GM21529 (cell line): ENCODE data around the gene GPER1.
"Not testable (repeated sequence)": the region's sequence is repeated elsewhere in the genome, so short reads cannot be mapped to it uniquely, and the experiment has no call there.

ENCODE experiments used
- ATAC-seq: cut with Tn5 transposase; IDR thresholded peaks from one replicate; pipeline ENCODE4 v1.9.1; 2021; ENCODE audit not compliant: unreplicated experiment

GPER1 gene

DNA sequence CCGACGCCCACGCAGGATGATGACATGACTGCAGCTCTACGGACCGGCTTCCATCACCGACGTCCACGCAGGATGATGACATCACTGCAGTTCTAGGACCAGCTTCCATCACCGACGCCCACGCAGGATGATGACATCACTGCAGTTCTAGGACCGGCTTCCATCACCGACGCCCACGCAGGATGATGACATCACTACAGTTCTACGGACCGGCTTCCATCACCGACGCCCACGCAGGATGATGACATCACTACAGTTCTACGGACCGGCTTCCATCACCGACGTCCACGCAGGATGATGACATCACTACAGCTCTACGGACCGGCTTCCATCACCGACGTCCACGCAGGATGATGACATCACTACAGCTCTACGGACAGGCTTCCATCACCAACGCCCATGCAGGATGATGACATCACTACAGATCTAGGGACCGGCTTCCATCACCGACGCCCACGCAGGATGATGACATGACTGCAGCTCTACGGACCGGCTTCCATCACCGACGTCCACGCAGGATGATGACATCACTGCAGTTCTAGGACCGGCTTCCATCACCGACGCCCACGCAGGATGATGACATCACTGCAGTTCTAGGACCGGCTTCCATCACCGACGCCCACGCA is 28.6 kb downstream of the GPER1 start:
- not testable (repeated sequence) for ATAC-seq

DNA sequence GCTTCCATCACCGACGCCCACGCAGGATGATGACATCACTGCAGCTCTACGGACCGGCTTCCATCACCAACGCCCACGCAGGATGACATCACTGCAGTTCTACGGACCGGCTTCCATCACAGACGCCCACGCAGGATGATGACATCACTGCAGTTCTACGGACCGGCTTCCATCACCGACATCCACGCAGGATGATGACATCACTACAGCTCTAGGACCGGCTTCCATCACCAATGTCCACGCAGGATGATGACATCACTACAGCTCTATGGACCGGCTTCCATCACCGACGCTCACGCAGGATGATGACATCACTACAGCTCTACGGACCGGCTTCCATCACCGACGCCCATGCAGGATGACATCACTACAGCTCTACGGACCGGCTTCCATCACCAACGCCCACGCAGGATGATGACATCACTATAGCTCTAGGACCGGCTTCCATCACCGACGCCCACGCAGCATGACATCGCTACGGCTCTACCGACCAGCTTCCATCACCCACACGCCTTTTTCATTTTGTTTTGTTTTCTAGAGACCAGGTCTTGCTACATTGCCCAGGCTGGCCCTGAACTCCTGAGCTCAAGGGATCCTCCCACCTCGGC is 29.5 kb downstream of the GPER1 start:
- ATAC-seq: no peak

DNA sequence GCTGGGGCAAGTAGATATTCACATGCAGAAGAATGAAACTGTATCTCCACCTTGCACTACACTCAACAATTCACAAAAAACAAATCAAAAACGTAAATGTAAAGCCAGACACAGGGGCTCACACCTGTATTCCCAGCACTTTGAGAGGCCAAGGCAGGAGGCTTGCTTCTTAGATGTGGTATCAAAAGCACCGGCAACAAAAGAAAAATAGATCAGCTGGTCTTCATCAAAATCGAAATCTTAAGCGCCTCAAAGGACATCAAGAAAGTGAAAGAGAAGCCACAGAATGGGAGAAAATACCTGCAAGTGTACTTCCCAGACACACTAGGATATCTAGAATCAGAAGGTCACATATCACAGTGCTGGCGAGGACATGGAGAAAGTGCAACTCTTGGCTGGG is 31.3 kb downstream of the GPER1 start:
- ATAC-seq: no peak

DNA sequence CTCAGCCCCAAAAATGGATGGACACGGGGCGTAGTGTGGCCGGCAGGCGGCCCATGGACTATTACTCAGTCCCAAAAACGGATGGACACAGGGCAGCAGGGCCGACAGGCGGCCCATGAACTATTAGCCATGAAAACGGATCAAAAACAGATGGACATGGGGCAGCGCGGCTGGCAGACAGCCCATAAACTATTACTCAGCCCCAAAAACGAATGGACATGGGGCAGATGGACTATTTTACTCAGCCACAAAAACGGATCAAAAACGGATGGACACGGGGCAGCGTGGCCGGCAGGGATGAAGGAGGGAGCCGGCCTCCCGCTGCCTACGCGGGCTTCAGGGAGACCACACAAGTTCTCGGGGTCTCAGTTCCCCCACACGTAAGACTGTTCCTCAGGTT is 32.9 kb downstream of the GPER1 start:
- ATAC-seq: no peak

DNA sequence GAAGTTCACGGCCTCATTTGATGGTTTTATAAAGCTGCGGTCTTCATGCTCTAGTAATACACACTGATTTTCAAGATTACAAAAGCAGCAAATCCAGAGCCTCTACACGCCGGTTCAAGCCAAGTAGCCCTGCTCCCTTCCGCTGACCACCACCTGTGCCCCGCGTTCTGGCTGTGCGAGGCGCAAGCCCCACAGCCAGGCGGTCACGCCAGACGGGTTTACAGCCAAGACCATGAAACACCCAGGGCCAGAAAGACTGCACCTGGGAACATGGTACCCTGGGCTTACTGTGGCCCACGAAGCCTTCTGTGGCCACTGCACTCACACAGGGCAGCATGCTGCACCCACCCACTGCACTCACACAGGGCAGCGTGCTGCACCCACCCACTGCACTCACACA is 33.6 kb downstream of the GPER1 start:
- ATAC-seq: no peak

DNA sequence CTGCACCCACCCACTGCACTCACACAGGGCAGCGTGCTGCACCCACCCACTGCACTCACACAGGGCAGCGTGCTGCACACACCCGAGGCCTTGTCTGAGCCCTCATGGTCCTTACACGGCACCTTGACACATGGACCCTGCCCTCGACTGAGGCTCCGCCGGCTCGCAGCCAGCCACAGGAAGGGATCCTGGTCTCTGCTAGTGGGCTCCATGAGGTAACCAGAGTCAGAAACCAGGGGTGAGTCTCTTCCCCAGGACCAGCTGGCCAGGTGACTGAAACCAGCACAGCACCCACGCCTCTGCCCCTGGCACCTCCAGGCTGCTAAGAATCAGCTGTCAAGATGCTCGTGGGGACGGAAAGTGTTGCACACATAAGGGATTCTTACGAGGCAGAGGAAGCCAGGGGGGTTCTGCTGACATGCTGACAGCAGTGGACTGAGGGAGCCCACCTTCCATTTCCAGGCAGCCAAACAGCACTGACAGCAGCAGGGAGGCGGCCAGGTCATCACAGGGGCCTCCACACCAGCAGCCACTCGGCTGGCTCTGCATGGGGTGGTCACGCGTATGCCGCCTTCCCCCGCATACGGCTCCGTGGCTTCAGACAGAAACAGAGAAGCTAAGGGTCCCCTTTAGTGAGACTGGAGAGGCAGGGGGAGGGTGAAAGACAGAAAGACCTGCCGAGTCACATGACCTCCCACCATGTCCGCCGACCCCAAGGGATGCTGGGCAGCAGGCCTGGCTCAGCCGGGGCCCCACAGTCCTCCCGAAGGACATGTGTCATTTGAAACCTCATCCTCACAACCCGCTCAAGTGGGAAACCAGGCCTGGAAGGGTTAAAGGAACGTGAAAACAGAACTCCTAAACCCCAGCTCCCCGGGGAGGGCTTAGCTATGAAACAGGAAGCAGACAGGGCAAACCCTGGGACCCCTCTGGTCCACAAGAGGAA is 34.2 kb downstream of the GPER1 start:
- ATAC-seq: no peak

DNA sequence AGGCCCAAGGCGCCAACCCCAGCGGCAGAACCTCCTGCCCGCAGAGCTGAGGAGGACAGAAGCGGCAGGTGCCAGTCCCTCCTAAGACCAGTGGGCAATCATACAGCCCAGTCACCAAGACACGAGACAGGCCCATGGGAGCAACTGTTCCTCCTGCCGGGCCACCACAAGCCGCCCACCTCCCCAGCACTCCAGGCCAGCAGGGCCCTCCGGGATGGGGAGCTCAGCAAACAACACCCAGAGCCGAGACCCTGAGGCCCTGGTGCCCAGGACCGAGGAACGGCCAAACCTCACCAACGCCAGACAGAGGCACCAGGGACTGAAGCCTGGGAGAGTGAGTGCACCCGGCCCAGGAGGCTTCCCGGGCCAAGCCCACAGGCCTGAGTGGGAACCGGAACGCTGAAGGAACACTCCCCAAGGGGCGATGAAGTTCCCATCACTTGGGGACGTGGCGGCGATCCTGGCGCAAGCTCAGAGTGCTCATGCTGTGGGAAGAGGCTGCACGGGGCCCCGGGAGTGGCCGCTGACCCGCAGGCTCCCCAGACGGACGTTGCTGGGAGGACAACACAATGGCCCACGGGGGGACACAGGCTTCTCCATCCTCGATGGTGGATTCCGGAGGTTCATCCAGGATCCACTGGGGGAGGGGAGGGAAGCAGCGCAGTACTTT is 35.1 kb downstream of the GPER1 start:
- no peak for ATAC-seq

DNA sequence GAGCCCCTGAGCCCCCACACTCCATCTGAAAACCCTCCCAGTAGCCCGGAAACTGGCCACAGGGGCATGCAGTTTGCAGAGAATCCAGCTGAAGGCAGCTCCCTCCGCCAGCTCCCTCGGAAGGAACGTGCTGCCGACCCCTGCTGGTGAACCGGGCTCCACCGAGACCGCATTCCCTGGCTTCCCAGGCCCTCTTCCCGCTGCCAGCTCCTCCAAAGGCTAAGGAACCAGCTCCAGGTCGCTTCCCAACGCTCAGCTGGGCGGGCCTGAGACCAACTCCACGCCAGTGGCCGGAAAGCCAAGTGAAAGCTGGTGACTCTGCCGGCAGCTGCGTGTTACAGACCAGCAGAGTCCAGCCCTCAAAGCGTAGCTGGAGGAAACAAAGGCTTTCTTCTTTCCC is 35.8 kb downstream of the GPER1 start:
- ATAC-seq: no peak

DNA sequence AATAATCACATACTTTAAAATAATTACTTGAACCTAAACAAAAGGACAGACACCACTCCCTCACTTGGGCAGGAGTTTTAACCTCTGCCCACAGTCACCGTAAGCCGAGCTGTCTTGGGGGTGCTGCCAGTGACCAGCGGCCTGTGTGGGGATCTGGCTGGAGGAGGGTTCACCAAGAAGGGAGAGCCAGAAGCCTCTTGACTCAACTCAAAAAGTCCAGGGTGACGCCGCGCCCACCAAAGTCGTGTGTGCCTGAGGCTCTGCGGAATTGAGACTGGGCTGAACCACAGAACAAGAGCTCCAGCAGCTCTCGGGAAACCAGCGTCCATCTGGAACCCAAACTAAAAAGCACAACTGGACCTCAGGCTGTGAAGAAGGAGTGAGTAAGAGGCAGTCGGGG is 36.3 kb downstream of the GPER1 start:
- ATAC-seq: no peak

DNA sequence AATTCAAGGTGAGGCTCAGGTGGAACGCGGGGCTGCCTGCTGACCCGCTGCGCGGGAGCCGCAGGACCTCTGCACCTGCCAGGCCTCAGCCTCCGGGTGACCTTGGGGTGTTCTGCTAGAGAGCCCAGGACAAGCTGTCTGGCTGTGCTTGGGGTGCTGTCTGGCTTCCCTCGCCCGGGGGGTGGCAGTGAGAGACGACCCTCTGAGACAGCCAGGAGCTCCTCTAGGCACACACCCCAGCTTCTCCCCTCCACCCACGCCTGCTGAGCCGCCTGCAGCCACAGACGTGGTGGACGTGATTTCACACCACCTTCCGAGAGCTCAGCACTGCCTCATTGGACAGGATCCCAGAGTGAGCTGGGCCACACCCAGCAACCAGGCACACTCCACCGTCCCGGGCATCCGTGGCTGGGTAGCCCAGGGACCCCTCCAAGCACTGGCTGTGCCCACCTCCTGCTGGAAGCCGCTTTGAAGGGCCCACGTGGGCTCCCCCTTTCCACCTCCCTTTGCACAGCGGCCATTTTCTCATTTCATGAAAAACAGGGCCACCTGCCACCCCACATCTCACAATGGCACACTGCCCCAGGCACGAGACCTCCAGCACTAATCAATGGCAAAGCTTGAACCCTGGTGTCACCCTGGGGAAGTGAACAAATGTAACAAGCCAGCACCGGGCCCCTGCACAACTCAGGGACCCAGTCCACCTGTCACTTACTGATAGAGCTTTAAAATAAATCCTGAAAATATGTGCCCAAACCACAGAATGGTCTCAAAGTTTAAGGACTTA is 37.1 kb downstream of the GPER1 start:
- ATAC-seq: no peak

DNA sequence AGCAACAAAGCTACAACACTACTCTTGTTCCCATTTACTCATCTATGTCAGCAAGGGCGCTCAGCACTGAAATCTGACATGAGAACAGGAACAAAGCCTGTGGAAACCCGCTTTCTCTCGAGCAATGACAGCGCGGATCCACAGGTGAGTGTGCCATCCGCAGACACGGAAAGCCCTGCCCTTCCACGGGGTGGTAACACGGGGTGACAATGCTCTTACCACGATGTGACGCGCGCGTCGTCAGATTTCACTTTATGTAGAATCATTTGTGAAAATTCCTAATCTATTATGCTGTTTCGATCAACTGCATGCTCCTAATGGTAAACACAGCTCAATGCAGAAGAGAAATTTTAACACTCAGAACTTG is 37.7 kb downstream of the GPER1 start:
- no peak for ATAC-seq

DNA sequence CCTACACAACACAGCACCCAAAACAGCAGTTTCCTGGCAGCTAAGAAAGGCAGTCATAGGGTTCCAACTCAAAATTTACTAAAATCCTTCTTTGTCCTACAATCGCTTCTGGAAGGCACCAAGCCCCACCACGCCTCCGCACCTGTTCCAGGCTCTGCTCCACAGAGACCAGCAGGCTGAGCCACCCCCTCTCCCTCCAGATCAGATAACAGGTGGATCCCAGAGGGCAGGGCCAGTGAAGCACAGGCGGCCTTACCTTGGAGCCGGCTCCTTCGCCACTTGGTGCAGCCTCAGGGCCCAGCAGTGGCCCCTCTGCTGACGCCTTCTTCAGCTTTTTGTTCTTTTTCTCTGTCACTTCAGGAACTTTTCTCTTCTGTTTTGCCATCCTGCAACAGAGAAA is 39.1 kb downstream of the GPER1 start:
- ATAC-seq: no peak

DNA sequence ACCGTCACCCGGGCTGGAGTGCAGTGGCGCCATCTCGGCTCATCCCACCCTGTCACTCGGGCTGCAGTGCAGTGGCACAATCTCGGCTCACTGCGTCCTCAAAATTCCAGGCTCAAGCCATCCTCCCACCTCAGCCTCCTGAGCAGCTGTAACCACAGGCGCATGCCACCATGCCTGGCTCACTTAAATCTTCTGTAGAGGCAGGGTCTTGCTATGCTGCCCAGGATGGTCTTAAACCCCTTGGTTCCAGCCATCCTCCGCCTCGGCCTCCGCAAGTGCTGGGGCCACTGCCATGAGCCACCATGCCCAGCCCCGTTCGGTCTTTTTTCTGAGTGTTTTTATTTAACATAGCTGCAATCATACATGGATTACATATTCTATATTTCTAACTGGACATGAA is 41.5 kb downstream of the GPER1 start:
- ATAC-seq: no peak

DNA sequence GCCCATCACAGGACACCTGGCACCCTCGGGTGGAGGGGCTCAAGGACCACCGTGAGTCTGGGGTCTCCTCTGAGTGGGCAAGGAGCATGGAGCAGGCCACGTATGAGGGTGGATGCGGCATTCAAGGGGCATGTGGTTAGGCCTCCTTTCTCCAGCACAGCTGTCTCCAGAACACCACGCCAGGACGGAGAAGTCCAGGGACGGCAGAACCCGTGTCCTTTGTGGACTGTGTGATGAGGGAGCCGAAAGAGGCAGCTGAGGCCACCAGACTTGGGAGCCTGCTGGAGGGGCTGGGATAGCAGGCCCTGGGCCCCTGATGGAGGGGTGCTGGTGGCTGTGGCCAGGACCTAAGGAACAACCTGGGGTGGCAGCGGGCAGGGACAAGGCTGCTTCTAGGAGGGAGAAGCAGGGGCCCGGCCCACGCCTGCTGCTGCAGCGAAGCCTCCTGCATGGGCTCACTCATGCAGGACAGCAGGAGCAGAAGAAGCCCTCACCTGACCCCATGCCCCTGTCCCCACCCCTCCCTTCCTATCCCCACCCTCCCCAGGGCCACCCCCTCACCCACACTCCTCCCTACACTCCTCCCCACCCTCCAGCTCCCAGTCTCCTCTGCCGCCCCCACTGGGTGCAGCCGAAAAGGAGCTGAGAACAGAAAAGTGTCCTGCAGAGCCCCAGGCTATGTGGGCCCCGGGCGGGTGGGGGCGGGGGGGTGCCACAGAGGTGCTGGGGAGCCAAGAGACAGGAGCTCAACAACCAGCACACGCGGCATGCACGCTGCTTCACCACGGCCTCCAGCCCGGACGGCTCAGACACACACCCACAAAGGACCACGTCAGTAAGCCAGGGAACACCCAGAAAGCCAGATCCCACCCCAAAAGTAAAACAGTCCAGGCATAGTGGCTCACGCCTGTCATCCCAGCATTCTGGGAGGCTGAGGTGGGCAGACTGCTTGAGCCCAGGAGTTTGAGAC is 42.4 kb downstream of the GPER1 start:
- ATAC-seq: no peak

DNA sequence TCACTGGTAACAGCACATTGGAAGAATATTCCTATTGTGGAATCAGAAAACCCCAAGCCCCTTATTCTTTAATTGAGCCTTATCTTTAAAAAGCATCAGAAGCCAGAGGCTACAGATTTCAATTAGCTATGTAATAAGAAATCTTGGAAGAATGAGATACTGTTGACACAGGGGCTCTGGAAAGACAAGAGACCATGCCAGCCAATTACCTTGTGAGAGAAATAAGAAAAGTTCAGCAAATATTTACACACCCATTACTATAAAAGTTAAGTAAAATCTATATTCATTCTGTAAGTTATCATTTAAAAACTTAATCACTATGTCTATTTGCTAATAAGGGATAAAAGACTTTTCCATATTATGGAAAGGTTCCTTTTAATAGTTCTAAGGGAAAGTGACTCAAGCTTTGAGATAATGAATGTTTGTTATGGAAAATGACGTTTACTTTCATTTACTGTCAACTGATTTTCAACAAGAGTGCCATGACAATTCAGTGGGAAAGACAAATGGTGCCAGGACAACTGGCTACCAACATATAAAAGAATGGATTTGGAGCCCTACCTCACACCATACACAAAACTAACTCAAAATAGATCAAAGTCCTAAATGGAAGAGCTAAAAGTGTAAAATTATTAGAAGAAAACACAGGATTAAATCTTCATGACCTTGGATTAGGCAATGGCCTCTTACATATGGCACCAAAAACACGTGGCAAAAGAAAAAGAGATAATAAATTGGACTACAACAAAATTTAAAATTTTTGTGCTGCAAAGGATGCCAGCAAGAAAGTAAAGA is 43.8 kb downstream of the GPER1 start:
- no peak for ATAC-seq

DNA sequence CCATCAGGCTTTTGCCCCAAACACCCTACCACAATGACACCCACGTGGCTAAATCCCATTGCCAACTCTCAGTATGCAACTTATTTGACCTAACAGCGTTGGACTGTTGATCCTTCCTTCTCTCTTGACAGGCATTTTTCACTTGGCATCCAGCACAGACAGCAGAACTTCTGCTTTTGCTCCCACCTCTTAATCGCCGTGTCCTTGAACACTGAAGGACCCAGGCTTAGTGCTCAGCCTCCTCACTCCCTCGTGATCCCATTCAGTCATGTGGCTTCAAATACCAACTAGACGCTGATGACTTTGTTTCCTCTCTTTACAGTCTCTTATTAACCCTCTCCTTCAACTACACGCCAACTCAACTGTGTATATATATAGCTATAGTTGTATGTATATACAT is 47.0 kb downstream of the GPER1 start:
- ATAC-seq: no peak

DNA sequence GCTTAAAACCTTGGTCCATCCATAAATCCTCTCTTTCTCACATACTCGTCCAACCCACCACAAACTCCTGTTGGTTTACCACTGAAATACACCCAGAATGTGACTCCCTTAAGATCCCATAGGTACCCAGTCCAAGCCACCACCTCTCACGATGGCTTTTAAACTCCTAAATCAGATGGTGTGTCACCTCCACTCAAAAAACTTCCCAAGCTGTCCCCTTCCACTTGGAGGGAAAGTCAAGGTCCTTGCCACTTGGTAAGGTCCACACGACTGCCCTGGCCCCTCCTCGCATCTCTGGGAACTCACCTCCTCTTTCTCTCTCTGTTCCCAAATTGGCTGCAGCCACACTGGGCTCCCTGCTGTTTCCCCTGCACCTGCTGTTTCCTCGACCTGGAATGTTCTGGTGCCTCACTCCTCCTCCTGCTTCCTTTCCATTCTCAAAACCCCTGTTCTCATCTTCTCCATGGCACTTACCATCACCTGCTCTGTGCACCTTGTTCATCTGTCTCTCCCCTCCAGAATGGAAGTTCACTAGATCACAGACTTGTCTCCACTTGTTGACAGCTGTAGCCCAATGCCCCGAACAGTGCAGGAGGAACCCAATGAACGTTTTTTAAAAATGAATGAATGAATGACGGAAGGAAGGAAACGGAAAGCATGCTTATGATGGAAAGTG is 49.1 kb downstream of the GPER1 start:
- ATAC-seq: no peak

DNA sequence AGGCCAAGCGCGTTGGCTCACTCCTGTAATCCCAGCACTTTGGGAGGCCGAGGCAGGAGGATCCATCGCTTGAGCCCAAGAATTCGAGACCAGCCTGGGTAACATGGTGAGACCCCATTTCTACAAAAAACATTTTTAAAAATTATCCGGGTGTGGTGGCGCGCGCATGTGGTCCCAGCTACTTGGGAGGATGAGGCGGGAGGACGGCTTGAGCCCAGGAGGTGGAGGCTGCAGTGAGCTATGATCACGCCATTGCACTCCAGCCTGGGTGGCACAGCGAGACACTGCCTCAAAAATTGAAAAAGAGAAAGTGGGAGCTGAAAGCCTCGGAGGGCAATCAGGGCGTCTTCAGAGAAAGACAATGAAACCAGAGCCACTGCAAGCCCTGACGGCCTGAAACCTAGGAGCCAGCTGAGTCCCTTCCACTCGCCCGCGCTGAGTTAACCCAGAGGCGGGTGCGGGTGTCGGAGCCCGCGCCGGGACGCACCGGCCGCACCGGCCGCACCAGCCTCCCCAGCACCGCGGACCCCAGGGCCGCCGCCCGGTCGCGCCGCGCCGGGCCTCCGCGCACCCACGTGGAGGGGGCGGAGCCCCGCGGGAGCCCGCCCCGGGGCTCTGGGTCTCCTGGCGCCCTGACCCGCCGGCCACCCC is 49.7 kb downstream of the GPER1 start:
- peak; percentile 67 for ATAC-seq
